ENCODE measurements around the gene PARD3B. TPM values are rescaled to one million over a fixed set of nuclear protein-coding genes. Genes with fewer than 3 reads are reported as not detected.

Gene PARD3B
- total and polyA plus RNA-seq, 2 of the 8 experiments (the other 6 are each of a cell fraction or from before 2014, with no cell fraction given), result 1.2 to 5.7 TPM

DNA sequence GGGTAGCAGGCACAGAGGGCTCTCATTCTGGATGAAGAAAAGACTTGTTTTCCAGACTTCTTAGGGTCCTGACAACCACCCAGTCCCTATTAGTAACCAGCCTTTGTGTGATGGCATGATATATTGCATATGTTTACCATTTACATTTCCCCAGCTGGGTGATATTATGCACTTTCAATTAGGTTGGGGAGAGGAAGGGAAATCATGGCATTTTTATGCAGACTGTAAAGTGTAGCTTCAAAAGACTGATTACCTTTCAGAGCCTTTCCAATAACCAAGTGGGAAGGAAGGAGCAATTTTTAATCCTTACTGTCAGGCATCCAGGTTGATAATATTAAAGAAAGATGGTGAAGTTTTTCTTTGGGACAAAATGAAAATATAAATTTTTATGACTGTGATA, 896.2 kb downstream of the PARD3B start:
- no peak overlapping the region for H2BK5ac ChIP-seq (ENCODE audit: low read depth, low read length)
- H3K9me3 ChIP-seq (ENCODE audit: insufficient read depth in 2 of 2, low read depth in 1 of 2, low read length in 1 of 2), result peaks cover 0 to 4% of the 10 kb centered on the region in 2 experiments; a peak in 1 of 4 replicates
- H2AK5ac ChIP-seq (ENCODE audit: low read depth, low read length), result no peak overlapping the region
- H2BK20ac ChIP-seq (ENCODE audit: low read length), result no peak overlapping the region
- no peak overlapping the region for H3K23ac ChIP-seq (ENCODE audit: insufficient read length)
- no peak overlapping the region for H3K14ac ChIP-seq (ENCODE audit: insufficient read length)
- no peak for TF ChIP-seq SP2 (IDR thresholded peaks at IDR 0.05; ENCODE audit: low read length)
- no peak for TF ChIP-seq PHF8 (conservative IDR thresholded peaks at IDR 0.05; ENCODE audit: low read depth, low read length)
- ChIA-PET CTCF (ENCODE audit: partially characterized antibody) (interaction anchor here (0.6 to 1.2 kb wide), 6 partner anchors 8 to 239 kb away, joined by 3 to 5 read pairs (median 3); no protein-coding TSS in a partner anchor), POLR2A (ENCODE audit: partially characterized antibody) (no interaction called here)
- no peak overlapping the region for H4K8ac ChIP-seq (ENCODE audit: extremely low read depth, insufficient read depth, low read length)
- H3K4me1 ChIP-seq (replicated peaks in 1 of 4; ENCODE audit: control insufficient read depth in 3 of 4, insufficient read depth in 4 of 4, low read length in 3 of 4), result peaks cover 0 to 3% (median 0%) of the 10 kb centered on the region in 4 experiments; a peak in 1 of 7 replicates
- H3K4me3 ChIP-seq (ENCODE audit: extremely low read depth in 1 of 4, insufficient read depth in 2 of 4, low read depth in 3 of 4, low read length in 4 of 4), result no peak overlapping the region
- no peaks in the 10 kb centered on the region; a peak in 1 of 7 replicates for H3K27me3 ChIP-seq (replicated peaks in 1 of 4; ENCODE audit: control insufficient read depth in 3 of 4, extremely low read depth in 1 of 4, insufficient read depth in 3 of 4, low read length in 3 of 4)
- H4K20me1 ChIP-seq (replicated peaks in 1 of 2; ENCODE audit: control insufficient read depth in 1 of 2, insufficient read depth in 2 of 2, low read length in 2 of 2), result no peaks in the 10 kb centered on the region
- H3K4ac ChIP-seq (replicated peaks; ENCODE audit: insufficient read length, low read depth, low read length), result no peak overlapping the region
- no peak overlapping the region for H3K9ac ChIP-seq (replicated peaks in 1 of 4; ENCODE audit: extremely low read depth in 1 of 4, low read depth in 3 of 4, low read length in 3 of 4)
- H3K23me2 ChIP-seq (ENCODE audit: low read depth, low read length), result no peaks in the 10 kb centered on the region
- no peak overlapping the region for H4K91ac ChIP-seq (replicated peaks; ENCODE audit: insufficient read length, low read length)
- no peaks in the 10 kb centered on the region for H3K79me2 ChIP-seq (ENCODE audit: control insufficient read depth in 1 of 2, insufficient read depth in 2 of 2, low read length in 2 of 2)
- no peak overlapping the region for H3K4me2 ChIP-seq (ENCODE audit: insufficient read depth in 1 of 2, low read depth in 2 of 2, low read length in 2 of 2)
- H3K36me3 ChIP-seq (ENCODE audit: control insufficient read depth in 2 of 4, insufficient read depth in 4 of 4, low read length in 3 of 4), result no peaks in the 10 kb centered on the region
- H4K5ac ChIP-seq (ENCODE audit: insufficient read length, low read depth, low read length), result no peak overlapping the region
- H2BK12ac ChIP-seq (ENCODE audit: low read depth, low read length), result no peak overlapping the region
- no peak overlapping the region for H2BK120ac ChIP-seq (replicated peaks; ENCODE audit: low read depth, low read length)
- DNase-seq (ENCODE audit: low read depth in 1 of 2, low spot score in 2 of 2) (no peak), FAIRE-seq (no peak)
- H2AFZ ChIP-seq (ENCODE audit: low read length), result no peak overlapping the region
- no peak overlapping the region for H3K27ac ChIP-seq (ENCODE audit: low read depth, low read length)
- no peak overlapping the region for H2BK15ac ChIP-seq (ENCODE audit: low read length)
- no peaks in the 10 kb centered on the region for H3K79me1 ChIP-seq (ENCODE audit: low read depth, low read length)
- no peak overlapping the region for H3K56ac ChIP-seq (replicated peaks; ENCODE audit: insufficient read length, low read depth, low read length)
- no peak overlapping the region for H3K18ac ChIP-seq (ENCODE audit: extremely low read depth, low read length)

All from H1 (cell line).